ENCODE data around the gene AADACL3. TPM values are rescaled to one million over a fixed set of nuclear protein-coding genes. Genes with fewer than 3 reads are reported as not detected.

AADACL3 gene
- total and polyA plus RNA-seq, 9 of the 15 experiments (the other 6 are each of a cell fraction or from before 2014, with no cell fraction given) = not detected

- Histone ChIP-seq H4K20me1 (replicated peaks; ENCODE audit: control insufficient read depth, insufficient read depth, low read length) (no peaks in the 10 kb centered on the region), H2AFZ (ENCODE audit: low read depth, low read length) (no peak overlapping the region), H3K9me1 (ENCODE audit: control insufficient read depth, insufficient read depth, low read length) (no peaks in the 10 kb centered on the region), H3K4me1 (replicated peaks in 1 of 2; ENCODE audit: control insufficient read depth in 2 of 2, insufficient read depth in 2 of 2, low read length in 2 of 2) (no peaks in the 10 kb centered on the region; a peak in 1 of 5 replicates), H3K27ac (ENCODE audit: extremely low read depth, low read depth, low read length) (no peak overlapping the region), H3K4me2 (ENCODE audit: insufficient read depth, low read length) (no peak overlapping the region), H3K27me3 (ENCODE audit: control insufficient read depth in 2 of 2, insufficient read depth in 2 of 2, low read length in 2 of 2) (peaks cover 8 to 42% of the 10 kb centered on the region in 2 experiments; a peak in 3 of 5 replicates), H3K36me3 (ENCODE audit: control insufficient read depth, insufficient read depth, low read length) (no peaks in the 10 kb centered on the region), H3K9ac (ENCODE audit: insufficient read depth in 1 of 2, low read depth in 2 of 2, low read length in 2 of 2) (no peak overlapping the region), H3K4me3 (no peak overlapping the region), H3K79me2 (ENCODE audit: control insufficient read depth, insufficient read depth, low read length) (no peaks in the 10 kb centered on the region), H3K9me3 (replicated peaks; ENCODE audit: control insufficient read depth, insufficient read depth, low read depth, low read length) (no peaks in the 10 kb centered on the region)
- ATAC-seq (no peak), FAIRE-seq (no peak), DNase-seq (ENCODE audit: extremely low read depth in 1 of 4, low spot score in 3 of 4) (no peak)
- no peak for TF ChIP-seq SETDB1 (IDR thresholded peaks at IDR 0.05; ENCODE audit: low read length)
- no peak for TF ChIP-seq SMC3 (conservative IDR thresholded peaks at IDR 0.05; ENCODE audit: insufficient read depth, low read depth, low read length)
- TF ChIP-seq UBTF (IDR thresholded peaks at IDR 0.05; ENCODE audit: borderline replicate concordance in 1 of 2, low read depth in 2 of 2, low read length in 2 of 2) = no peak
- ChIA-PET CTCF (ENCODE audit: low intra/inter-chr PET ratio) (no interaction called here), POLR2A (interaction anchor here (1.0 kb wide), 1 partner anchor 14 kb away, joined by 6 read pairs; no protein-coding TSS in a partner anchor)
- BruUV-seq (replicated peaks) = no TSS peak
- intact Hi-C loops (cut with micrococcal nuclease) (no loop called here), in situ Hi-C loops (cut with MboI) (no loop called here)
- WGBS (ENCODE audit: insufficient coverage, low coverage, missing lambda C conversion rate) = 2% methylated on average over 7 of the region's 7 CpGs
Measured at GRCh38 chr1:12762766-12763165, 46.9 kb downstream of the AADACL3 start.
